ENCODE measurements around the gene GPC6.

GRCh38 chr13:93558637-93559036, 332.0 kb downstream of the GPC6 start:
- TF ChIP-seq, protein P1, sequence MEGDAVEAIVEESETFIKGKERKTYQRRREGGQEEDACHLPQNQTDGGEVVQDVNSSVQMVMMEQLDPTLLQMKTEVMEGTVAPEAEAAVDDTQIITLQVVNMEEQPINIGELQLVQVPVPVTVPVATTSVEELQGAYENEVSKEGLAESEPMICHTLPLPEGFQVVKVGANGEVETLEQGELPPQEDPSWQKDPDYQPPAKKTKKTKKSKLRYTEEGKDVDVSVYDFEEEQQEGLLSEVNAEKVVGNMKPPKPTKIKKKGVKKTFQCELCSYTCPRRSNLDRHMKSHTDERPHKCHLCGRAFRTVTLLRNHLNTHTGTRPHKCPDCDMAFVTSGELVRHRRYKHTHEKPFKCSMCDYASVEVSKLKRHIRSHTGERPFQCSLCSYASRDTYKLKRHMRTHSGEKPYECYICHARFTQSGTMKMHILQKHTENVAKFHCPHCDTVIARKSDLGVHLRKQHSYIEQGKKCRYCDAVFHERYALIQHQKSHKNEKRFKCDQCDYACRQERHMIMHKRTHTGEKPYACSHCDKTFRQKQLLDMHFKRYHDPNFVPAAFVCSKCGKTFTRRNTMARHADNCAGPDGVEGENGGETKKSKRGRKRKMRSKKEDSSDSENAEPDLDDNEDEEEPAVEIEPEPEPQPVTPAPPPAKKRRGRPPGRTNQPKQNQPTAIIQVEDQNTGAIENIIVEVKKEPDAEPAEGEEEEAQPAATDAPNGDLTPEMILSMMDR (conservative IDR thresholded peaks at IDR 0.05; ENCODE audit: low read length): no peak
- TF ChIP-seq EZH2phosphoT487 (IDR thresholded peaks at IDR 0.05; ENCODE audit: borderline replicate concordance): no peak
